Activated T-helper 1 cell treated with anti-CD3 and anti-CD28 coated beads, Interleukin-12 subunit alpha, Interleukin-12 subunit beta, Interleukin-2, Interleukin-4 antibody, amounts not matched to agents 30 ng/mL and 10 ng/mL and 1 ng/mL, durations not matched to agents 14 hours and 24 hours and 36 hours (primary cell): ENCODE results near the gene DCUN1D4. TPM values are rescaled to one million over a fixed set of nuclear protein-coding genes. Genes with fewer than 3 reads are reported as not detected.

Experiments used
- DNase-seq: peaks from one replicate; pipeline ENCODE4 v3.0.0; 2021; ENCODE audit warnings: low spot score
- H3K27ac Mint-ChIP-seq: one replicate; pipeline ENCODE4 v1.8.0; 2021; ENCODE audit warnings: mild to moderate bottlenecking, mixed read lengths
- H3K27me3 Mint-ChIP-seq: one replicate; pipeline ENCODE4 v1.8.0; 2022; ENCODE audit warnings: mild to moderate bottlenecking, moderate library complexity, mixed read lengths; ENCODE audit not compliant: insufficient read depth
- H3K36me3 Mint-ChIP-seq: one replicate; pipeline ENCODE4 v1.8.0; 2021; ENCODE audit warnings: low read depth, mixed read lengths
- H3K4me1 Mint-ChIP-seq: one replicate; pipeline ENCODE4 v1.8.0; 2021; ENCODE audit warnings: low read depth, mixed read lengths
- H3K4me3 Mint-ChIP-seq: one replicate; pipeline ENCODE4 v1.8.0; 2021; ENCODE audit warnings: mild to moderate bottlenecking, moderate library complexity, mixed read lengths
- H3K9me3 Mint-ChIP-seq: one replicate; pipeline ENCODE4 v1.8.0; 2021; ENCODE audit warnings: mixed read lengths
- intact Hi-C: fragments of 100-400 bp; cut with micrococcal nuclease; formaldehyde crosslinking; loops from one replicate; pipeline ENCODE4 v1.15.1; 2024
- total RNA-seq: library from RNA; stranded (reverse); gene quantifications from 2 replicates; pipeline ENCODE4 v1.2.3, GENCODE V29; 2022

Gene DCUN1D4
- 29.7 and 40.7 TPM in 2 replicates for total RNA-seq

DNA sequence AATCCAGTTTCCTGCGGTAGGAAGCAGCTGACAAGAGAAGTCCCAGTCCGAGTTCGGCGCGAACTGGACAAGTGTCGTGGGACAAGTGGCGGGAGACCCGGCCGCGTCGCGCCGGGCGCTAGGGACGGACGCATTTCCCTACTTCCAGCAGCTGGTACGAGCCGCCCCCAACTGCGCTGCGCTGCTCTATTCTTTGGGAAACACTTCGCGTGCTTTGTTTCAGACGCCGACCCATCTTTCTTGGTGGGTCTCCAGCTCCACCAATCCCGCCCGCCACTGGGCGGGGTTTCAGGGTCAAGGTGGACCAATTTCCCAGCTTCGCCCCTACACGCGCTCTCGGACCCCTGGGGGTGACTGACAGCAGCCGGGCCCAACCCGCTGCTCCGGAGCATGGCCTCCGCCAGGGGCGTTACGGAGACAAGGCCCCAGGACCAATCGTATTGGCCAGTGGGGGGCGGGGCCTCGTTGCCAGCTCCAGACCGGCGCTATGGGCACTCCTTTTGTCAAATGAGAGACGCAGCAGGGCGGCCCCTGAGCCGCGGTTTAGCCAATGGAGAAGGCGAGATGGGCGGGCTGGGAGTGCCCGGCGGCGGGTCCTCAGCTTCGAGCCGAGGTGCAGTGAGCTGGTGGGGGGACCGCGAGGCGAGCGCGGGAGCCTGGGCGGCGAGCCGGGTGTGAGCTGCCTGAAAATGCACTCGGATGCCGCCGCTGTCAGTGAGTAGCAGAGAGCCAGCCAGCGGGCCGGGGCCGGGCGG, at the start of gene DCUN1D4:
TSS of gene DCUN1D4 (plus strand) at position 600 of the 755 bp plus-strand sequence. CDS start at position 690, 90 bp downstream.
- Mint-ChIP-seq H3K9me3 (no peaks in the 10 kb centered on the region), H3K4me1 (peaks cover 21% of the 10 kb centered on the region), H3K27me3 (peaks cover 9% of the 10 kb centered on the region), H3K36me3 (peaks cover 1% of the 10 kb centered on the region), H3K27ac (peak within 1 kb of the TSS; percentile 98), H3K4me3 (peak within 1 kb of the TSS; percentile 95)
- intact Hi-C loops, result loop anchor here (1.0 to 5.0 kb wide), 2 partner anchors 11 to 1020 kb away; partner anchors contain the start of gene RASL11B
- DNase-seq, result peak; percentile 98

DNA sequence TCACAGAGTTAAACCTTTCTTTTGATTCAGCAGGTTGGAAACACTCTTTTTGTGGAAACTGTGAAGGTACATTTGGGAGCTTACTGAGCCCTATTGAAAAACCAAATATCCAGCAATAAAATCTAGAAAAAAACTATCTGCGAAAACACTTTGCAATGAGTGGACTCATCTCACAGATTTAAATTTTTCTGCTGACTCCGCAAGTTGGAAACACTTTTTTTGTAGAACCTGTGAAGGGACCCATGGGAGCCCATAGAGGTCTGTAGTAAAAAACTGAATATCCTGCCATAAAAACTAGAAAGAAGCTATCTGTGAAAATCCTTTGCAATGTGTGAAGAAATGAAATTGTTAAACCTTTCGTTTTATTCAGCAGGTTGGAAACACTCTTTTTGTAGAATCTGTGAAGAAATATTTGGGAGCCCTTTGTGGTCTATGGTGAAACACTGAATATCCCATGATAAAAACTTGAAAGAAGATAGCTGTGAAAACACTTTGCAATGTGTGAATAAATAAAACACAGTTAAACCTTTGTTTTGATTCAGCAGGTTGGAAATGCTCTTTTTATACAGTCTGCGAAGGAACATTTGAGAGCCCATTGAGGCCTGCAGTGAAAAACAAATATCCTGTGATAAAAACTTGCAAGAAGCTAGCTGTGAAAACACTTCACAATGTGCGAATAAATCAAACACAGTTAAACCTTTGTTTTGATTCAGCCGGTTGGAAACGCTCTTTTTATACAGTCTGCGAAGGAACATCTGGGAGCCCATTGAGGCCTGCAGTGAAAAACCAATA, 22.3 kb upstream of the DCUN1D4 start:
- intact Hi-C loops, result no loop called here
- H3K4me3 Mint-ChIP-seq, result no peak overlapping the region
- H3K27ac Mint-ChIP-seq, result no peak overlapping the region
- no peaks in the 10 kb centered on the region for H3K27me3 Mint-ChIP-seq
- H3K4me1 Mint-ChIP-seq, result no peaks in the 10 kb centered on the region
- peaks cover 14% of the 10 kb centered on the region for H3K9me3 Mint-ChIP-seq
- DNase-seq, result no peak
- H3K36me3 Mint-ChIP-seq, result no peaks in the 10 kb centered on the region

DNA sequence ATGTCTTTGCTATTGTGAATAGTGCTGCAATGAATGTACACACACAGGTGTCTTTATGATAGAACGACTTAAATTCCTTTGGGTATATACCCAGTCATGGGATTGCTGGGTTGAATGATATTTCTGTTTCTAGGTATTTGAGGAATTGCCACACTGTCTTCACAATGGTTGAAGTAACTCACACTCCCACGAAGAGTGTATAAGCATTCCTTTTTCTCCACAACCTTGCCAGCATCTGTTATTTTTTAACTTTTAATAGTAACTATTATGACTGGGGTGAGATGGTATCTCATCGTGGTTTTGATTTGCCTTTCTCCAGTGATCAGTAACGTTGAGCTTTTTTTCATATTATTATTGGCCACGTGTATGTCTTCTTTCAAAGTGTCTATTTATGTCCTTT, 17.6 kb upstream of the DCUN1D4 start:
- Mint-ChIP-seq H3K27me3 (peaks cover 11% of the 10 kb centered on the region), H3K27ac (no peak overlapping the region), H3K4me3 (no peak overlapping the region), H3K4me1 (no peaks in the 10 kb centered on the region), H3K9me3 (peaks cover 4% of the 10 kb centered on the region), H3K36me3 (no peaks in the 10 kb centered on the region)
- no peak for DNase-seq
- intact Hi-C loops, result no loop called here

DNA sequence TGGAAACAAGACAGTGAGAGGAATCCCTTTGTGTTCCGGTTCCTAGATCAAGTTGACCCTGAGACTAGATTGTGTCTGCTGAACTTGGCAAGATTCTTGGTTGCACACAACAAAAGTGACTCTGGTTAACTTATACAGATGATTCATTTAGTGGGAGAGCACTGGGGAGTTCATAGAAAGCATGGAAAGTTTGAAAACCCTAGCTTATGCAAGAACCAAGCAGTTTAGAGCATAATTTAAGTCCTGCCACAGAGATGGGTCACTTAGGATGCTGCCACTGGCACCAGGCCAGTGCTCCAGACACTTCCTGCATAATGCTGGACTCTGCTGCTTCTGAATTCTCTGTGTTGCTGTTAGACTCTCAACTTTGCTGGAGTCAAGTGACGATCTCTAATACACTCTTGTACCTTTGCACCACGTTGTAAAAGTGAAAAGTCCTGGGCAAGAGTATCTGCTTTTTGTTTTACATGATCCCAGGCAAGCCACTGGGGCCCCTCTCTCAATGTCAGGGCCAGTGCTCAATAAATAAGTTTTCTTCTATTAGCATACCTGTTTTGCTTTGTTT, 12.7 kb upstream of the DCUN1D4 start:
- no peak for DNase-seq
- H3K4me3 Mint-ChIP-seq, result no peak overlapping the region
- intact Hi-C loops, result no loop called here
- no peak overlapping the region for H3K27ac Mint-ChIP-seq
- no peaks in the 10 kb centered on the region for H3K36me3 Mint-ChIP-seq
- H3K9me3 Mint-ChIP-seq, result no peaks in the 10 kb centered on the region
- no peaks in the 10 kb centered on the region for H3K4me1 Mint-ChIP-seq
- peaks cover 13% of the 10 kb centered on the region for H3K27me3 Mint-ChIP-seq

DNA sequence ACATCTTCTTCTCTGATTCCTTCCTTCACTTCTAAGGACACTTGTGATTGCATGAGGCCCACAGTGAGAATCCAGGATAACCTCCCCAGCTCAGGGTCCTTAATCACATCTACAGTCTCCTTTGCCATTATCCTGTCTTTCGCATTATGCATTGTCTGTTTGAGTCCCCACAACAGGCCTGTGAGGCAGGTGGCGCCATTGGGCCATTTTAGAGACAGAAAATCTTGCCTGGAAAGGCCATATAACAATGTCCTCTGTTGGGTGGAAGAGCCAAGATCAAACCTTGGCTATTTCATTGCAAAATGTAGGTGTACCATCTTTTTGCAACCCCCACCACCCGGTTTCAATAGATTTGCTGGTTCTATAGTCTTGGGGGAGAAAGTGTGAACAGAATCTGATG, 11.8 kb upstream of the DCUN1D4 start:
- intact Hi-C loops, result loop anchor here (1.0 kb wide), 2 partner anchors 11 to 195 kb away; no protein-coding TSS in a partner anchor
- Mint-ChIP-seq H3K36me3 (no peaks in the 10 kb centered on the region), H3K27me3 (peaks cover 13% of the 10 kb centered on the region), H3K27ac (no peak overlapping the region), H3K4me1 (no peaks in the 10 kb centered on the region), H3K4me3 (no peak overlapping the region), H3K9me3 (no peaks in the 10 kb centered on the region)
- DNase-seq, result peak; percentile 26

DNA sequence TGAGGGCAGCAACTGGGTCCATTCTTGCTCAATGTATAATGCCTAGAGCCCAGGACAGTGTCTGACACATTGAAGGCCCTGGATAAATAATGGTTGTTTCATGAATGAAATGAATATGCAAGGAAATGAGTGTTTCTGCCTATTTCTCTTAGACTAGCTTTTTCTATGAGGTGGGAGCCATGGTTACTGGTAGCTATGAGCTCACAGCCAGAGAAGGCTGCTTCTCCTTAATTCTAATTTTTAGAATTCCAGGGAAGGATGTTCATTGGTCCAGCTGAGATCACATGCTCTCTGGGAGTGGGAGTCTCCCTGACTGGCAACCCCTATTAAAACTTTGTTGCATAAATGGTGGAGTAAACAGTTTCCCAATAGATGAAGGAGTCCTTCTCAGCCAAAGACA, 9.7 kb upstream of the DCUN1D4 start:
- no peak overlapping the region for H3K4me3 Mint-ChIP-seq
- peaks cover 7% of the 10 kb centered on the region for H3K27me3 Mint-ChIP-seq
- H3K36me3 Mint-ChIP-seq, result no peaks in the 10 kb centered on the region
- no peak overlapping the region for H3K27ac Mint-ChIP-seq
- DNase-seq, result no peak
- intact Hi-C loops, result no loop called here
- no peaks in the 10 kb centered on the region for H3K9me3 Mint-ChIP-seq
- H3K4me1 Mint-ChIP-seq, result peaks cover 5% of the 10 kb centered on the region

DNA sequence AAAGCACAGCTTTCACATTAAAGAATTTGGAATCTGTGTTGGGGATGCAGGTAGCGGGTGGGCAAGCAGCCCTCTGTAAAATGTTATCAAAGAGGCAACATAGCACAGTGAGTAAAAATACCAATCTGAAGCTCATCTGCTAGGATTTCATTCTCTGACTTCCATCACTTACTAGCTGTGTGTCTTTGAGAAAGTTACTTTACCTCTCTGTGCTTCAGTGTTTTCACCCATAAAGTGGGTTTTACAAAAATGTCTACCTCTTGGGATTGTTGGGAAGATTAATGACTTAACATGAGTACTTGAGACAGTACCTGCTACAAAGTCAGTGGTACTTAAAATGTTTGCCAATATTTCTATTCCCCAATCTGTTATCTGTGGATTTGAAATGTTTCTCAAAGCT, 7.9 kb upstream of the DCUN1D4 start:
- intact Hi-C loops, result no loop called here
- Mint-ChIP-seq H3K27ac (no peak overlapping the region), H3K4me1 (peaks cover 5% of the 10 kb centered on the region), H3K9me3 (no peaks in the 10 kb centered on the region), H3K27me3 (peaks cover 3% of the 10 kb centered on the region), H3K36me3 (no peaks in the 10 kb centered on the region), H3K4me3 (no peak overlapping the region)
- no peak for DNase-seq

DNA sequence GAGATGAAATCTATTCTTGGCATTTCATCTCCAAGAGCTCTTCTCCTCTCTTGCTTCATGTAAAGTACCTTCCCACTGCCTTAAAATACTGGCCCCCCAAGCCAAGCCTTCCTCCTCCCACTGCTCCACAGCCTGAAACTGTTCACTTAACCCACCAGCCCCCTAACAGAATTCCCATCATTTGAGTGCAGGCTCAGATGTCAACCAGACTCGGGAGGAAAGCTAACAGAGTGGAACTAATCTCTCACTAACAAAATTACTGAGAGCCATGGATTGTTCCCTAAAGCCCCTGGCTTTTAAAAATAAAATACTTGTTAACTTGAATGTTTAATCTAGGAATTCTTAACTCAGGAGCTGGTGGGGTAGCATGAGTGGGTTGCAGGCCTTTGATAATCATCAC, 7.1 kb upstream of the DCUN1D4 start:
- Mint-ChIP-seq H3K4me1 (peaks cover 5% of the 10 kb centered on the region), H3K4me3 (no peak overlapping the region), H3K36me3 (no peaks in the 10 kb centered on the region), H3K9me3 (no peaks in the 10 kb centered on the region), H3K27ac (no peak overlapping the region), H3K27me3 (peaks cover 6% of the 10 kb centered on the region)
- intact Hi-C loops, result no loop called here
- no peak for DNase-seq

DNA sequence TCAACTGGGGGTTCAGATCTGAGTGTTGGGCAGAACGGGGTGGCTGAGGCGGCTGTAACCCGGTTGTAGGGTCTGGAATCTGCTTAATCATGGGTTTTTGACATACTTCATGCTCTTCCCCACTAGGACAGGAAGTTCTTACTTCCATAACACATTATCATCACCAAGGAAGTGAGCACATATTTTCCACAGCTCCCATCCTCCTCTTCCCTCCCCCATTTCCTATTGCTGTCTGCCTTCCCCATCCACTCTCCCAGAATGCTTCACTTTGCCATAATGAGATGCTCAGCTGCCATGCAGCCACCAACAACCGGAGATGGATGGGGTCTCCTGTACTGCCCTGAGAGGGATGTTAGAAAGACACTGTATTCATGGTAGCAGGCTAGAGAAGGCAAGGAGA, 6.4 kb upstream of the DCUN1D4 start:
- no peak for DNase-seq
- Mint-ChIP-seq H3K36me3 (no peaks in the 10 kb centered on the region), H3K9me3 (no peaks in the 10 kb centered on the region), H3K4me3 (no peak overlapping the region), H3K4me1 (peaks cover 5% of the 10 kb centered on the region), H3K27ac (no peak overlapping the region), H3K27me3 (peaks cover 7% of the 10 kb centered on the region)
- intact Hi-C loops, result no loop called here

DNA sequence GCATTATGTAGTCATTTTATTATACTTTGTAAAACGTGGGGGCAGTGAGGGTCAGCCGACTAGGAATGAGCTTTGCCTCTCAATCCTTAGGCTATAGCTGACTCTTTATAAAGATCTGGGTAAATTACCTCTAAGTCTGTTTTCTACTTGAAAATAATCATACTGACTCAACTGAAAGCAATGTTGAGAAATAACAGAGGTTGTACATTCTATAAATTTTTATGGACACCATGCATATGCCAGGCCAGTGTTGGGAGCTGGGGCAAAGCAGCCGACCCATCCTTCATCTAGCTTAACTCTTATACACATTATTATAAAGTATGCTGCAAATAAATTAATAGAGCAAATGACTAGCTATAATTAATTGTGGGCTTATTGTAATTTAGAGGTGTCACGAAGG, 2.2 kb upstream of the DCUN1D4 start:
- no peaks in the 10 kb centered on the region for H3K36me3 Mint-ChIP-seq
- H3K27me3 Mint-ChIP-seq, result peaks cover 9% of the 10 kb centered on the region
- H3K4me3 Mint-ChIP-seq, result no peak overlapping the region
- H3K4me1 Mint-ChIP-seq, result peaks cover 24% of the 10 kb centered on the region
- no peak for DNase-seq
- no peak overlapping the region for H3K27ac Mint-ChIP-seq
- intact Hi-C loops, result loop anchor here (5.0 kb wide), 1 partner anchor 1022 kb away; the partner anchor contains the start of gene RASL11B
- no peaks in the 10 kb centered on the region for H3K9me3 Mint-ChIP-seq

DNA sequence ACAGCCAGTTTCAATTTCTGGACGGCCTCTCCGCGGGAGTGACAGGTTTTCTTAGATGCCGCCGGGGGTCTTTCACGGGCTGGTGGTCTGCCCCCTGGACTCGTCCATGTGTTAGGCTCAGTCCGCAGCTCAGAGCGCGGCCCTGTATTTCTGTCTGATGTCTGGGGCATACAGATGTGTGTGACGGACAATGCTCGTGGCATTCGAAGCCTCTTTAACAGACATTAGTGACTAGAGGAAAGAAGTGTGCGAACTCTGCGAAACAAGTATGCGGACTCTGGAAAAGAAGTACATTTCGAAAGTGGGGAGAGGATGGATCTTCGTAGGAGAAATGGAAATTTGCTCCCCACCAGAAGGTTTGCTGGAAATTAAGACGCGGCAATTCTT, 793 bp upstream of the DCUN1D4 start:
- H3K9me3 Mint-ChIP-seq, result no peaks in the 10 kb centered on the region
- peaks cover 9% of the 10 kb centered on the region for H3K27me3 Mint-ChIP-seq
- H3K27ac Mint-ChIP-seq, result peak overlapping the region; percentile 98
- intact Hi-C loops, result loop anchor here (1.0 to 5.0 kb wide), 2 partner anchors 11 to 1020 kb away; partner anchors contain the start of gene RASL11B
- peaks cover 18% of the 10 kb centered on the region for H3K4me1 Mint-ChIP-seq
- H3K4me3 Mint-ChIP-seq, result peak overlapping the region; percentile 95
- no peaks in the 10 kb centered on the region for H3K36me3 Mint-ChIP-seq
- DNase-seq, result no peak

DNA sequence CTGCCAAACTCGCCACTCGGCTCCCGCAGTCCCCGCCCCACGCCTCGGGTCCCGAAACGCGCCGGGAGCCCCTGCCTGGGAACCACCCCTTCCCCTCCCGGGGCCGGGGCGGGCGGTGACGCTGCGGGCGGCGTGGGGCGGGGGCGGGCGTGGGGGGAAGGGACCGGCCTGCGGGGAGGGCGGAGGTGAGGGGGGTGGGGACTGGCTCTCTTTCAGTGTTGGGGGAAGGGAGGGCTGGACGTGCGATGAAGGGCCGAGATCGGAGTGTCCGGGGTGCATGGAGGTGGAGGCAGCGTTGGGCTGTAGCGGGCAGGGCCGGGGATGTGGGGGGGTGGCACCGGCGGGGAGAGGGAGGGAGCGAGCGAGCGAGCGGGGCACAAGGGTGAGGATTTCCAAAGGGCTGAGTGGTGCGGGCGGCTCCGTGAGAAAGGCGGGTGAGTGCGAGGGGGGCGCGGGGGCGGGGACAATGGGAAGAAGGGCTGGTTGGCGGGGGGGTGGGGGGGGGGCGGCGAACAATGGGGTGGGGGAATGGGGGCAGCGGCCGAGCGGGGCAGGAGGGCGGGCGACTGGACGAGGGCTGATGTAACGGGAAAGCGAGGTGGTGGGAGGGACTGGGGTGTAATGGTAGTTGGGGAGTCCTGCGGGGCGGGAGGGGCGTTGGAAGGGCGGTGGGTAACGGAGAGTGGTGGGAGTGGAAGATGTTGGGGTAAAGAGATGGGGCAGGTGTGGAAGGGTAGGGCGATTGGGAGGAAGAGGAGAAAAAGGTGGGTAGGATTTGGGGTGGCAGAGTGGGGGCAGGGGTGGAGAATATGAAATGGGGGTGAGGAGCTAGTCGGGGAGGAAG, 578 bp downstream of the DCUN1D4 start:
- Mint-ChIP-seq H3K27me3 (peaks cover 9% of the 10 kb centered on the region), H3K27ac (peak overlapping the region; percentile 92), H3K4me3 (peak overlapping the region; percentile 95), H3K4me1 (peaks cover 24% of the 10 kb centered on the region), H3K36me3 (peaks cover 7% of the 10 kb centered on the region), H3K9me3 (no peaks in the 10 kb centered on the region)
- intact Hi-C loops, result loop anchor here (1.0 to 5.0 kb wide), 5 partner anchors 51 to 1533 kb away; partner anchors contain the start of genes FIP1L1, RASL11B and SGCB
- DNase-seq, result no peak
